Measurements from ENCODE around the gene ARHGAP18.

- TF ChIP-seq POLR2A (IDR thresholded peaks at IDR 0.05) (peak in 1 of 3 donors; percentile 54), CTCF (IDR thresholded peaks at IDR 0.05 in 8 of 11, conservative IDR thresholded peaks at IDR 0.05 in 3 of 11) (no peak)
Observed at GRCh38 chr6:129709769-129710449, at the start of gene ARHGAP18.

Data from spleen (tissue), 7 donors.